GM21447 (cell line): ENCODE measurements around the gene RAPSN.

Experiments used
- ATAC-seq: cut with Tn5 transposase; IDR thresholded peaks from one replicate; pipeline ENCODE4 v1.9.1; 2021; ENCODE audit not compliant: unreplicated experiment

Gene RAPSN

DNA sequence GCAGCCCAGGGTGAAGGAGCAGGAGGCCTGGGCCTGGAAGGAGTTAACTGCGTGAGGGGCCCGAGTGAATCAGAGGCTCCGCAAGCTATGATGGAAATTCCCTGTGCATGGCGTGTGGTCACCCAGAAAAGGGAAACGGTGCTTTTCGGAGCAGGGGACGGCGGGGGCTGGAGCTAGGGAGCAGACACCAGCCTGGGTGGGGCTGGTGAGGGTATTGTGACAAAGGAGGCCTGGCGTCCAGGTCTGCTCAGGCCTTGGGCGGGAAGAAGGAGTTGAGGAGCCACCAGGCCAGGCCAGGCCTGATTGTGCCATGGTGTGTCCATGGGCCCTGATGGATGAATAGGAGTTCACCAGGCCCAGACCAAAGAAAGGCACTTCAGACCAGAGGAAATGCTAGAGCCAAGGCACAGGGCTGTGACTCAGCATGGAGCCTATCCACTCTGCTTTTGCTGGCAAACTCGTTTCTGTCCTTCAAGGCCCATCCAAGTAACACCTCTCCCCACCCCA lies 57.8 kb downstream of the RAPSN start:
- ATAC-seq = no peak

DNA sequence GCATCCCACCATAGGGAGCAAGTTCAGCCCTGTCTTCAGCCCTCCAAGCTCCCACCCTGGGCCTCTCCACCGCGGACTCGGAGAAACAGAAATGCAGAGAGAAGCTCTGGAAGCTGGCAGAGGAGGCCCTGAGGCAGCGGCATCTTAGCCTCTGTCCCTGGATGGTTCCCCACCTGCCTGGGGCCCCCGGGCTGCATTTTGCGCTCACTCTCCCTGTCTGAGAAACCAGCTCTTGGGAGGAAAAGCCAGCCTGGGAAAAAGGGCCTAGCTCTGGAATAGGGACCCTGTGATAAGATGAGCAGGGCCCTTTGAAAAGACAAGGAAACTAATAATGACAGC lies 58.5 kb downstream of the RAPSN start:
- no peak for ATAC-seq

DNA sequence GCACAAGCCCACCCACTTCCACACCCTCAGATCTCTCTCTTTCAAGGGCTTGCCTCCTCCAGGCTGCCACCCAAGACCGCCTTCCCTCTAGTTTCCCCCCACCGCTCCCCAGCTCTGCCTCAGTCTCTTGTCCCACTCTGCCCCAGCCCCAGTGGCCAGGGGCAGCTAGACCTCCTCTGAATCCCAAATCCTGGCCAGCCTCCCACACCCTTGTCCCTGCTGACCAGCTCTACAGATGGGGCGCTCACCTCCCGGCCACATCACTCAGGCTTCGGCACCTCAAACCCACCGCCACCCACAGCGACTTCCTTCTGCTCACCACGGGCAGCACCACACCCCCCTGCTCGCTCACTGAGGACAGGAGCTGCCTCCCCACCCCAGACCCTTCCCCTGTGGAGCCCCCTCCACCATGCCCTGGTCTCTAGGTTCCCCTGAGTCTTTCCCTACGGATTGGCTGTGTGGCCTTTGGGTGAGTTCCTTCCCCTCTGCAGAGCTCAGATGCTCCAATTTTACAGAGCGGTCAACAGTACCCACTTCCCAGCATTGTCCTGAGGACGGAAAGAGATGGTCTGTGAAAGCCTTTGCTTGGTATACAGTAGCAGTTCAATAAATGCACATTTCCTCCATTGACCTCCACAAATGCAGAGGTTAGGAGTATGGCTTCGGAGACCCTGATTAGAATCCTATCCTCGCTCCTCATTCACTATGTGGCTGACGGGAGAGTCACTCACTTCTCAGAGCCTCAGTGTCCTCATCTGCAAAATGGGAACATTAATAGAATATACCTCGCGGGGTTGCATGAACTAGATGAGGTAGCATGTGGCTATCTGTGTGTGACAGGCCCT lies 59.1 kb downstream of the RAPSN start:
- no peak for ATAC-seq

- ATAC-seq = no peak
Observed at GRCh38 chr11:47388697-47389576, 60.0 kb downstream of the RAPSN start.

DNA sequence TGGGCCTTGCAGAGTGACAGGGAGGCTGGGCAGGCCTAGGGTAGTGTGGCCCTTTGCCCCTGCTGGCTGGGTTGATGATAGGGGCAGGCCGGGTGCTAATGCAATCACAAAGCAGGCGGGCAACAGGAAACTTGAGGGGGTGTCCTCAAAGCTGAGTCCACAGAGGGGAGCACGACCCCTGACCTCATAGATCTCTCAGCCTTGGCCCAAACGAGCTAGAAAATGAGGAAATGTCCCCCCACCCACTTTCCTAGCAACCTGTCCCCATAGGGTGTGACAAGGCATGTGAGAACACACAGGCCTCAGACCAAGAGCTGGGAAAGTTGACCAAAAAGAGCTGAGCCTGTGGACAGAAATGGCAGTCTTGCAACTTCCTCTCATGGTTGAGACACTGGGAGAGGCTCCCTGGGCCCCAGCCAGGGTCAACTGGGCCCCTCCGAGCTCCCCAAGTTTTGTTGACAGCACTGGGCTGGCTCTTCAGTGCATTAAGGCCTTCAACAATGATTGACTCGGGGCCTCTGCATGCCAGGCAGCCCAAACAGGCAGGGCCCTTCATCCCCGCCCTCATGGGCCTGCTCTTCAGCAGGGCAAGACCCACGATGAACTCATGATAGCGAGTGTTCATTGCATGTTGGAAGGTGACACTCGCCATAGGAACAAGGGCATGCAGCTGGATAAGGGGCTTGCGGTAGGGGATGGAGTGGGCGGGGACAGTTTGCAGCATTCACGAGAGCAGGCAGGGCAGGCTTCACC lies 60.8 kb downstream of the RAPSN start:
- no peak for ATAC-seq
